ENCODE measurements around the gene EDNRA. TPM values are rescaled to one million over a fixed set of nuclear protein-coding genes. Genes with fewer than 3 reads are reported as not detected.

EDNRA gene
- total and polyA plus RNA-seq, 9 of the 15 experiments (the other 6 are each of a cell fraction or from before 2014, with no cell fraction given) = not detected

GRCh38 chr4:147479786-147480185 lies 1.1 kb upstream of the EDNRA start:
- H3K4me2 ChIP-seq (ENCODE audit: insufficient read depth, low read length) = no peak overlapping the region
- intact Hi-C loops (cut with micrococcal nuclease) = no loop called here
- WGBS (ENCODE audit: insufficient coverage, low coverage, missing lambda C conversion rate) = 0% methylated on average over 5 of the region's 5 CpGs

More at GRCh38 chr4:147479786-147480185, 1.1 kb upstream of the EDNRA start:
- Histone ChIP-seq H3K27ac (ENCODE audit: extremely low read depth, low read depth, low read length) (no peak overlapping the region), H2AFZ (ENCODE audit: low read depth, low read length) (no peak overlapping the region), H3K9me1 (ENCODE audit: control insufficient read depth, insufficient read depth, low read length) (no peaks in the 10 kb centered on the region), H3K36me3 (ENCODE audit: control insufficient read depth, insufficient read depth, low read length) (no peaks in the 10 kb centered on the region), H3K27me3 (ENCODE audit: control insufficient read depth in 2 of 2, insufficient read depth in 2 of 2, low read length in 2 of 2) (peaks cover 0 to 20% of the 10 kb centered on the region in 2 experiments; a peak in 2 of 5 replicates), H3K4me1 (replicated peaks in 1 of 2; ENCODE audit: control insufficient read depth in 2 of 2, insufficient read depth in 2 of 2, low read length in 2 of 2) (no peaks in the 10 kb centered on the region), H3K4me3 (no peak overlapping the region), H3K79me2 (ENCODE audit: control insufficient read depth, insufficient read depth, low read length) (no peaks in the 10 kb centered on the region), H3K9me3 (replicated peaks; ENCODE audit: control insufficient read depth, insufficient read depth, low read depth, low read length) (no peaks in the 10 kb centered on the region), H3K9ac (ENCODE audit: insufficient read depth in 1 of 2, low read depth in 2 of 2, low read length in 2 of 2) (no peak overlapping the region), H4K20me1 (replicated peaks; ENCODE audit: control insufficient read depth, insufficient read depth, low read length) (no peaks in the 10 kb centered on the region)
- DNase-seq (ENCODE audit: extremely low read depth in 1 of 4, low spot score in 3 of 4) (no peak), ATAC-seq (no peak), FAIRE-seq (no peak)
- TF ChIP-seq USF1 (CRISPR knock-in tag; IDR thresholded peaks at IDR 0.05) (no peak), TFAP4 (CRISPR knock-in tag; IDR thresholded peaks at IDR 0.05; ENCODE audit: borderline replicate concordance) (no peak)
- in situ Hi-C loops (cut with MboI) = no loop called here
- CTCF ChIA-PET (ENCODE audit: low intra/inter-chr PET ratio) = no interaction called here
- POLR2A ChIA-PET = no interaction called here
- BruUV-seq (replicated peaks) = no TSS peak
